BLaER1 (cell line): Measurements from ENCODE around the gene LAMA2.
"Not testable (repeated sequence)": the region's sequence is repeated elsewhere in the genome, so short reads cannot be mapped to it uniquely, and the experiment has no call there.

Experiments
- H3K27ac ChIP-seq: shearing (Covaris generic); formaldehyde crosslinking; 2 replicates; pipeline ENCODE4 v1.8.1; 2022
- H3K27me3 ChIP-seq: shearing (Covaris generic); formaldehyde crosslinking; 2 replicates; pipeline ENCODE4 v1.8.1; 2022
- H3K36me3 ChIP-seq: shearing (Covaris generic); formaldehyde crosslinking; 2 replicates; pipeline ENCODE4 v1.8.1; 2022
- H3K4me1 ChIP-seq: shearing (Covaris generic); formaldehyde crosslinking; 2 replicates; pipeline ENCODE4 v1.8.1; 2022
- H3K4me2 ChIP-seq: shearing (Covaris generic); formaldehyde crosslinking; 2 replicates; pipeline ENCODE4 v1.8.1; 2022
- H3K4me3 ChIP-seq: shearing (Covaris generic); formaldehyde crosslinking; 2 replicates; pipeline ENCODE4 v1.8.1; 2022
- H3K9ac ChIP-seq: shearing (Covaris generic); formaldehyde crosslinking; 2 replicates; pipeline ENCODE4 v1.8.1; 2022
- H3K9me3 ChIP-seq: shearing (Covaris generic); formaldehyde crosslinking; 2 replicates; pipeline ENCODE4 v1.8.1; 2022
- H4K20me1 ChIP-seq: shearing (Covaris generic); formaldehyde crosslinking; 2 replicates; pipeline ENCODE4 v1.8.1; 2022
- Cebpa-rat ChIP-seq: shearing (Covaris generic); IDR thresholded peaks from 2 replicates; pipeline ENCODE4 v1.8.1; 2022

Gene LAMA2

GRCh38 chr6:129059650-129060049 is 176.7 kb downstream of the LAMA2 start:
- Histone ChIP-seq H3K9me3 (no peaks in the 10 kb centered on the region), H3K4me2 (no peak overlapping the region), H3K36me3 (no peaks in the 10 kb centered on the region), H3K27me3 (no peaks in the 10 kb centered on the region), H3K27ac (no peak overlapping the region), H3K4me1 (no peaks in the 10 kb centered on the region), H4K20me1 (no peaks in the 10 kb centered on the region), H3K4me3 (no peak overlapping the region), H3K9ac (no peak overlapping the region)
- no peak for TF ChIP-seq Cebpa-rat

DNA sequence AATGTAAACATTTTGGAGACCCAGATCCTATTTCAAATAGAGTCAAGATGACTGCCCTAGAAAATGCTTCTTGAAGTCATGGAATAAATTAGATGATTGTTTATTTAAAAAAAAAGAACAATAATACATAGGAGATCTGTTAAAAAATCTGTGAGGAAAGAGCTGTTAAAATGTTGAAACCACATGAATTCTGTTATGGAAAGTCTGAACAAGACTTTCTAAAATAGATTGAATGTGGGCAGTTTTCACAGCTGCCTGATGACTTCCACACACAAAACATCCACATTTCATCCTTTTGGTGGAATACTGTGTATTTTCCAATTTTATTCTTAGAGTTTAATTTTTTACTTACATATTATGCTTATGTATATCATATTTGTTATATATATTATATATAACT is 186.1 kb downstream of the LAMA2 start:
- Histone ChIP-seq H3K9me3 (no peaks in the 10 kb centered on the region), H3K4me1 (no peaks in the 10 kb centered on the region), H3K4me3 (no peak overlapping the region), H3K27me3 (no peaks in the 10 kb centered on the region), H3K36me3 (no peaks in the 10 kb centered on the region), H4K20me1 (no peaks in the 10 kb centered on the region), H3K9ac (no peak overlapping the region), H3K27ac (no peak overlapping the region), H3K4me2 (no peak overlapping the region)
- no peak for TF ChIP-seq Cebpa-rat

DNA sequence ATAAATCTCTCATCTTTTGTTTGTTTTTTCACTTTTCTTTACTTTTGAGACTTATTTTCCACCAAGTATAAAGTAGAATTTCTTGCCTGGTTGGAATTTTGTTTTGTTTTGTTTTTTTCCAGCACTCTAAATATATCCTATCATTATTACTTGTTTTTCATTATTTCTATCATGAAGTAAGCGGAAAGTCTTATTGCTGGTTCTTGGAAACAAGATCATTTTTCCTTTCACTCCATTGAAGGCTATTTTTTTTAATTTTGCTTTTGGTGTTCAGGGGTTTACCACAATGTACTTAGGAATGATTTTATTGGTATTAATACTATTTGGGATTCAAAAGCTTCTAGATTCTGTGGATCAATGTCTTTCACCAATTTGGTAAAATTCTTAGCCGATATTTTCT is 190.1 kb downstream of the LAMA2 start:
- Histone ChIP-seq H3K4me2 (no peak overlapping the region), H3K27me3 (no peaks in the 10 kb centered on the region), H3K4me1 (no peaks in the 10 kb centered on the region), H3K27ac (no peak overlapping the region), H4K20me1 (no peaks in the 10 kb centered on the region), H3K36me3 (no peaks in the 10 kb centered on the region), H3K9me3 (no peaks in the 10 kb centered on the region), H3K9ac (no peak overlapping the region), H3K4me3 (no peak overlapping the region)
- no peak for TF ChIP-seq Cebpa-rat

GRCh38 chr6:129073691-129074395 is 190.9 kb downstream of the LAMA2 start:
- H3K36me3 ChIP-seq, result no peaks in the 10 kb centered on the region
- no peak overlapping the region for H3K4me3 ChIP-seq
- no peak overlapping the region for H3K27ac ChIP-seq
- no peak for TF ChIP-seq Cebpa-rat
- no peaks in the 10 kb centered on the region for H3K9me3 ChIP-seq
- no peaks in the 10 kb centered on the region for H3K27me3 ChIP-seq
- no peak overlapping the region for H3K9ac ChIP-seq
- no peaks in the 10 kb centered on the region for H4K20me1 ChIP-seq
- H3K4me2 ChIP-seq, result no peak overlapping the region
- H3K4me1 ChIP-seq, result no peaks in the 10 kb centered on the region

- H3K27ac ChIP-seq, result no peak overlapping the region
- no peaks in the 10 kb centered on the region for H4K20me1 ChIP-seq
- no peak overlapping the region for H3K4me2 ChIP-seq
- no peak overlapping the region for H3K4me3 ChIP-seq
- no peak for TF ChIP-seq Cebpa-rat
- H3K27me3 ChIP-seq, result no peaks in the 10 kb centered on the region
- H3K36me3 ChIP-seq, result no peaks in the 10 kb centered on the region
- no peaks in the 10 kb centered on the region for H3K4me1 ChIP-seq
- no peak overlapping the region for H3K9ac ChIP-seq
- H3K9me3 ChIP-seq, result peaks cover 8% of the 10 kb centered on the region
These were observed 201.5 kb downstream of the LAMA2 start for GRCh38 chr6:129084406-129084805.

DNA sequence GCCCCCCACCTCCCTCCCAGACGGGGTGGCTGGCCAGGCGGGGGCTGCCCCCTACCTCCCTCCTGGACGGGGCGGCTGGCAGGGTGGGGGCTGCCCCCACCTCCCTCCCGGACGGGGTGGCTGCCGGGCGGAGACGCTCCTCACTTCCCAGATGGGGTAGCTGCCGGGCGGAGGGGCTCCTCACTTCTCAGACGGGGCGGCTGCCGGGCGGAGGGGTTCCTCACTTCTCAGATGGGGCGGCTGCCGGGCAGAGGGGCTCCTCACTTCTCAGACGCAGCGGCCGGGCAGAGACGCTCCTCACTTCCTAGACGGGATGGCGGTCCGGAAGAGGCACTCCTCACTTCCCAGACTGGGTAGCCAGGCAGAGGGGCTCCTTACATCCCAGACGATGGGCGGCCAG is 205.5 kb downstream of the LAMA2 start:
- H3K27ac ChIP-seq, H3K27me3 ChIP-seq, H4K20me1 ChIP-seq, H3K9ac ChIP-seq, H3K4me1 ChIP-seq, H3K9me3 ChIP-seq, H3K4me2 ChIP-seq, H3K36me3 ChIP-seq, H3K4me3 ChIP-seq: not testable (repeated sequence)

GRCh38 chr6:129089357-129089756 is 206.4 kb downstream of the LAMA2 start:
- Histone ChIP-seq H3K4me2 (no peak overlapping the region), H3K36me3 (no peaks in the 10 kb centered on the region), H3K4me3 (no peak overlapping the region), H3K9ac (no peak overlapping the region), H3K27ac (no peak overlapping the region), H3K27me3 (no peaks in the 10 kb centered on the region), H3K9me3 (peaks cover 8% of the 10 kb centered on the region), H4K20me1 (no peaks in the 10 kb centered on the region), H3K4me1 (no peaks in the 10 kb centered on the region)
- TF ChIP-seq Cebpa-rat, result no peak

DNA sequence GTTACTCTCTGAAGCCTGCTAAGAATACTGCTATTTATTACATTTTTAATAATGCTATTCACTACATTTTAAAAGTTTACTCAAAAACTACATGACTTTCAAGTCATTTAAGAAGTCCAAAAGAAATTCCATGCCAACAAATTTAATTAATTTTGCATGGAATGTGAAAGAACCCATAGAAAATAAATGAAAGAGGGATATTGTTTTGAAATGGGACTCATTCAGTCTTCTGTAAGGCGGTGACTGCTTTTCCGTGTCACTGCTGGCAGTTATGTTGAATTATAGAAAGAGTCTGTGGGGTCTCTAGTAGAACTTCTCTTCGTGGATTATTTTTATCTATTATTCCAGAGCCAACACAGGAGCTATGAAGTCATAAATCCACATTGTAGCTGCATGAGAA is 211.2 kb downstream of the LAMA2 start:
- no peak overlapping the region for H3K9ac ChIP-seq
- no peaks in the 10 kb centered on the region for H3K4me1 ChIP-seq
- H3K4me2 ChIP-seq, result no peak overlapping the region
- H3K27me3 ChIP-seq, result no peaks in the 10 kb centered on the region
- H3K4me3 ChIP-seq, result no peak overlapping the region
- H3K36me3 ChIP-seq, result no peaks in the 10 kb centered on the region
- H3K27ac ChIP-seq, result no peak overlapping the region
- H4K20me1 ChIP-seq, result no peaks in the 10 kb centered on the region
- no peaks in the 10 kb centered on the region for H3K9me3 ChIP-seq
- TF ChIP-seq Cebpa-rat, result no peak

- Histone ChIP-seq H4K20me1 (no peaks in the 10 kb centered on the region), H3K4me3 (no peak overlapping the region), H3K9me3 (no peaks in the 10 kb centered on the region), H3K27ac (no peak overlapping the region), H3K9ac (no peak overlapping the region), H3K4me1 (no peaks in the 10 kb centered on the region), H3K27me3 (no peaks in the 10 kb centered on the region), H3K36me3 (no peaks in the 10 kb centered on the region), H3K4me2 (no peak overlapping the region)
- TF ChIP-seq Cebpa-rat, result no peak
These were observed 213.8 kb downstream of the LAMA2 start for GRCh38 chr6:129096651-129097290.

DNA sequence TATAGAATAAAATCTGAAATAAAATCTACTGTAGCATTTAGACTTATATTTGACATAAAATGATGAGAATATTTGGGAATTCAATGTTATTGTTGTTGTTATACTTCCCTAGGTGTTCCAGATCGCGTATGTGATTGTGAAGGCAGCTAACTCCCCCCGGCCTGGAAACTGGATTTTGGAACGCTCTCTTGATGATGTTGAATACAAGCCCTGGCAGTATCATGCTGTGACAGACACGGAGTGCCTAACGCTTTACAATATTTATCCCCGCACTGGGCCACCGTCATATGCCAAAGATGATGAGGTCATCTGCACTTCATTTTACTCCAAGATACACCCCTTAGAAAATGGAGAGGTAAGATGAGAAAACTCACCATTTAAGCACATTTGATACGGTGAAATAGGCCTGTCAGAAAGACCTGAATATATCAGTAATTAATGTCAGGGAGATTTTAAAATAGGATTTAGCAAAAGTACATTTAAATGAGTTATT is 215.2 kb downstream of the LAMA2 start:
- Histone ChIP-seq H3K36me3 (no peaks in the 10 kb centered on the region), H3K4me1 (no peaks in the 10 kb centered on the region), H3K27me3 (no peaks in the 10 kb centered on the region), H4K20me1 (no peaks in the 10 kb centered on the region), H3K4me3 (no peak overlapping the region), H3K4me2 (no peak overlapping the region), H3K9ac (no peak overlapping the region), H3K9me3 (no peaks in the 10 kb centered on the region), H3K27ac (no peak overlapping the region)
- TF ChIP-seq Cebpa-rat, result no peak

DNA sequence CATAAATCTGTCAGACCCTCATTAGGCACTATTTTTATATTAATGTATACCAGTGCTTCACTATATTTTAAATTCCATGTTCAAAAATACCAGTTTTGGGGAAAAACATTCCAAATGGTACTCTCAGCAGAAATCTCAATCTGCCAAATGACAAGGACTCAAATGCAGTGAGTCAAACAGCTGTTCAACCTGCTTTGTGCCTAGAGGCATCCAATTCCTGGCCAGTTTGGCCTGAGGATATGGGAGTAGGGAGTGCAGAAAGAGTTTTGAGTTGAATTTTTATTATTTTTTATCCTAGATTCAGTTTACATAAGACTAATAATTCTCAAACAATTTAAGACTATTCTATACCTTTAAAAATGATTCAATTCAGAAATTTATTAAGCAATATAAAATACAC is 216.8 kb downstream of the LAMA2 start:
- Histone ChIP-seq H3K27me3 (no peaks in the 10 kb centered on the region), H4K20me1 (no peaks in the 10 kb centered on the region), H3K9ac (no peak overlapping the region), H3K36me3 (no peaks in the 10 kb centered on the region), H3K4me1 (no peaks in the 10 kb centered on the region), H3K9me3 (no peaks in the 10 kb centered on the region), H3K4me3 (no peak overlapping the region), H3K4me2 (no peak overlapping the region), H3K27ac (no peak overlapping the region)
- no peak for TF ChIP-seq Cebpa-rat
